Measurements from ENCODE around the gene PIGU. TPM values are rescaled to one million over a fixed set of nuclear protein-coding genes. Genes with fewer than 3 reads are reported as not detected.

PIGU gene
- total RNA-seq, 4 donors from 2014 or later: 10.2 to 16.8 (median 14.2) TPM

GRCh38 chr20:34582221-34582620 lies 94.7 kb downstream of the PIGU start:
- no peak for DNase-seq (ENCODE audit: low spot score)
- TF ChIP-seq CTCF (IDR thresholded peaks at IDR 0.05): no peak
- no peak for ATAC-seq (ENCODE audit: low FRiP score)

- no peak for TF ChIP-seq CTCF (IDR thresholded peaks at IDR 0.05)
- ATAC-seq (ENCODE audit: low FRiP score): peak; percentile 30
- no peak for DNase-seq (ENCODE audit: low spot score)
Measured at GRCh38 chr20:34581341-34582184, 95.3 kb downstream of the PIGU start.

DNA sequence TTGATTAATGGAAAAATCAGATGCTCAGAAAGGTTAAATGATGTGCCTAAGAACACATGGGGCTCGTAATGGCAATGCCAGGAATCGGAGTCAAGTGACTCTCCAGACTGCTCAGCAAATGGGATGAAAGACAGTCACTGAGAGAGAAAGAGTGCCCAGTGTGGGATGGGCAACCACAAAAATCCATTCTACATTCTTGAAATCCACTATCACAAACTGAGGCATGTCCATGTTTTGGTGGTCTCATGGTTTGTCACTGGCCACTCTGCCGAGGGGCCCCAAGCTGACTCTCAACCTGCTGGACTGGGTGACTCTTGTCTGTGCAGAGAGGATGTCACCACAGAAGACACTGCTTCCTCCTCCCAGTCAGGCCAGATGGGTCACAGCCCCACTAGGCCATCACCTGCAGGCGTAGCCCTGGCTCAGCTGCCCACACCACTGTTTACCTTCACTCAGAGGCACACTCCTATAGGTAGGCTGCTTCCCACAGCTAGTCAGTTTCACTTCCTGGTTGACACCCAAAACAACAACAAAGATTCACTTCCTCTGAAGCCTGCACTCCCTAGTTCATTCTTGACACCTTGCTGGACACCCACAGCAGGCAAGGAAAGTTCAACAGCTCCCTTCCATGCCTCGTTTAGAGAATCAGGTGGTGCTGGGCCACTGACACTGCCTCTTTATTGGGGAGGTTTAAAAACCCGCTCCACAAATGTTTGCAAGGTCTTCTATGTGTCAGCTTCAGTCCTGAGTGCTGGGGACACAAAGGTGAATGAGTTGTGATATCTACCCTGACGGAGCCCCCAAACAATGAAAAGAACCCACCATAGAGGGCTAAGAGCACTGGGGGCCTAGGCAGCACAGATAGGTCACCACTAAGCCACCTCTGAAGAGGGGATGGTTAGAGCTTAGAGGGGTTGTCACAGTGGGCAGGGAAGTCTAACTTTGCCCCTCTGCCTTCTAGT lies 96.6 kb downstream of the PIGU start:
- DNase-seq (ENCODE audit: low spot score): no peak
- no peak for TF ChIP-seq CTCF (IDR thresholded peaks at IDR 0.05)
- ATAC-seq (ENCODE audit: low FRiP score): no peak

DNA sequence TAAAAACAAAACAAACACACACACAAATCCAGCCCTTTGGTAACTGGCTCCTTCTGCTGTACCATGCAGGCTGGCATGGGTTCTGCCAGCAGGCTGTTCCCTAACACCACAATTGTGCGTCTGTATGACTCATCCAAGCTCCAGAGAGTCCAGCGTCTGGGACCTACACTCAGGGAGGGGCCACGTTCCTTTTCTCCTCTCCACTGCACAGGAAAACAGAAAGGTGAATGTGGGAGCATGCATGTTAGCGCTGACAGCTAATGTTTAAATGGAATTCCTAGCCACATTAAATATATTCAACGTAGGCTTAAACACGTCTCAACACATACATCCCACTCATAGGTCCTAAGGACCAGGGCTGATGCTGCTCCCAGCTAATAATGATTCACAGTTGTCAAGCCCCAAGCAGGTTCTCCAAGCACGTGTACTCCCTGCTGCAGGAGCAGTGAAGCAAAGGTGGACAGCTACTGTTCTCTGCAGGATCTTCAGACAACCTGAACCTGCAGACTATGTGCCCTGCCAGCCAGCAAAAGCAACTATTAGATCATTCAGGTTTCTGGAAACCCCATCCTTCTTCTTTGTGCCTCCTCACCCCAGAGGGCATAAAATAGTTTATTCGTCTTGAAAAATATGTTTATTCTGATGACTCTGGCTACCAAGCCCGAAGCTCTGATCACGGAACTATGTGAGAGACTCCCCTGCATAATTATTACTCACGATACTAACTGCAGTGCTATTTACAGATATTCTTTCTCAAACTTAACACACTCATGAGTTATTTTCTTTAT lies 97.5 kb downstream of the PIGU start:
- DNase-seq (ENCODE audit: low spot score) (no peak), ATAC-seq (ENCODE audit: low FRiP score) (peak; percentile 65)
- no peak for TF ChIP-seq CTCF (IDR thresholded peaks at IDR 0.05)

DNA sequence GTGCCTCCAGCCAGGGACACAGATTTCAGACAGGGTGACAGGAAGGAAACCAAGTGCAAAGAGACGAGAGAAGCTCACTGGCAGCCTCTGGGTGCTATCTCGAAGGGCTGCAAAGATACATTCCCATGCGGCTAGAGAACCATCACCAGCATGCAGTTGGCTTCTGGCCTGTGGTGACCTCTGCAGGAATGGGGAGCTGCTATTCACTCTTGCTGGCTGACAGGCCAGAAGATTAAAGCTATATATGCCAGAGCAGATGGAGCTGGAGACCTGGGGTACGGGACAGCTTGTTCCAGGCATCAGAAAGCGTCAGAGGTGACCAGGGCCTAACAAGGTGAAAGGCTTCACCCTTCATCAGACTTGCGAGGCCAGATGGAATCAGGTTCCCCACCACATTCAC lies 98.4 kb downstream of the PIGU start:
- DNase-seq (ENCODE audit: low spot score) (no peak), ATAC-seq (ENCODE audit: low FRiP score) (no peak)
- TF ChIP-seq CTCF (IDR thresholded peaks at IDR 0.05): no peak

- TF ChIP-seq CTCF (IDR thresholded peaks at IDR 0.05): no peak
- DNase-seq (ENCODE audit: low spot score) (no peak), ATAC-seq (ENCODE audit: low FRiP score) (no peak)
Measured at GRCh38 chr20:34578025-34578424, 98.9 kb downstream of the PIGU start.

Data from omental fat pad (tissue), 4 donors.